PC-3 (cell line): ENCODE results near the gene CHN1. TPM values are rescaled to one million over a fixed set of nuclear protein-coding genes. Genes with fewer than 3 reads are reported as not detected.

ENCODE experiments used
- ATAC-seq: fragments of 200-7000 bp; cut with Tn5 transposase; 2 replicates; pipeline ENCODE4 v1.9.1; 2020; ENCODE audit warnings: mild to moderate bottlenecking, moderate library complexity
- BruUV-seq: library from RNA; stranded (reverse); fragments of 400-500 nt; replicated peaks from 2 replicates; lab custom pipeline; 2021; lab: Mats Ljungman, UMichigan
- CTCF ChIA-PET: fragments of 300-600 bp; sonication (Branson Sonifier 250); formaldehyde crosslinking; loops from one replicate; lab custom pipeline; 2022; ENCODE audit warnings: antibody characterized with exemption; lab: Charles Lee
- POLR2A ChIA-PET: fragments of 300-600 bp; sonication (Branson Sonifier 250); formaldehyde crosslinking; loops from one replicate; lab custom pipeline; 2022; ENCODE audit warnings: antibody characterized with exemption; ENCODE audit not compliant: unreplicated experiment; lab: Charles Lee
- DNase-seq: peaks from one replicate; pipeline ENCODE4 v3.0.0-alpha.2; 2015
- H2AFZ ChIP-seq: fragments of 300-600 bp; sonication (generic); 2 replicates; pipeline ENCODE4 v1.6.0; 2016; ENCODE audit warnings: antibody characterized with exemption, low read length
- H3F3A ChIP-seq: fragments of 300-600 bp; sonication (generic); one replicate; pipeline ENCODE4 v1.6.0; 2017; ENCODE audit warnings: antibody characterized with exemption, low read length, control low read depth, mild to moderate bottlenecking; ENCODE audit not compliant: unreplicated experiment
- H3K27ac ChIP-seq: fragments of 300-600 bp; sonication (generic); 2 replicates; pipeline ENCODE4 v1.5.1; 2016; ENCODE audit warnings: mild to moderate bottlenecking, low read length
- H3K27me3 ChIP-seq: fragments of 300-600 bp; sonication (generic); 2 replicates; pipeline ENCODE4 v1.6.1; 2016; ENCODE audit warnings: low read length, mixed read lengths
- H3K36me3 ChIP-seq: fragments of 300-600 bp; sonication (generic); 2 replicates; pipeline ENCODE4 v1.6.1; 2016; ENCODE audit warnings: low read depth, mixed run types, low read length, mixed read lengths
- H3K4me1 ChIP-seq: fragments of 300-600 bp; sonication (generic); 2 replicates; pipeline ENCODE4 v1.5.1; 2016; ENCODE audit warnings: low read length; ENCODE audit not compliant: insufficient read depth
- H3K4me2 ChIP-seq: fragments of 300-600 bp; sonication (generic); 2 replicates; pipeline ENCODE4 v1.6.0; 2016; ENCODE audit warnings: low read length
- H3K4me3 ChIP-seq: fragments of 300-600 bp; sonication (generic); 2 replicates; pipeline ENCODE4 v1.5.1; 2016; ENCODE audit warnings: mild to moderate bottlenecking, low read length, mixed read lengths
- H3K79me2 ChIP-seq: fragments of 300-600 bp; sonication (generic); 2 replicates; pipeline ENCODE4 v1.6.1; 2017; ENCODE audit warnings: low read length, mixed read lengths
- H3K9ac ChIP-seq: fragments of 300-600 bp; sonication (generic); 2 replicates; pipeline ENCODE4 v1.6.0; 2016; ENCODE audit warnings: mild to moderate bottlenecking, low read length
- H3K9me2 ChIP-seq: fragments of 300-600 bp; sonication (generic); replicated peaks from 2 replicates; pipeline ENCODE4 v1.6.1; 2016; ENCODE audit warnings: mixed run types, low read length, mixed read lengths
- H3K9me3 ChIP-seq: fragments of 300-600 bp; sonication (generic); 2 replicates; pipeline ENCODE4 v1.6.1; 2016; ENCODE audit warnings: low read length, mixed read lengths
- H4K20me1 ChIP-seq: fragments of 300-600 bp; sonication (generic); 2 replicates; pipeline ENCODE4 v1.6.1; 2016; ENCODE audit warnings: low read length, mixed read lengths
- CTCF ChIP-seq: fragments of 300-600 bp; sonication (generic); conservative IDR thresholded peaks from 2 replicates; pipeline ENCODE4 v1.5.1; 2017; ENCODE audit warnings: antibody characterized with exemption, low read depth, mild to moderate bottlenecking, low read length
- EZH2 ChIP-seq: fragments of 300-600 bp; sonication (generic); IDR thresholded peaks from one replicate; pipeline ENCODE4 v1.6.1; 2017; ENCODE audit warnings: antibody characterized with exemption, mild to moderate bottlenecking, low read length; ENCODE audit not compliant: unreplicated experiment
- EZH2phosphoT487 ChIP-seq: fragments of 300-600 bp; sonication (generic); IDR thresholded peaks from 2 replicates; pipeline ENCODE4 v1.6.1; 2018; ENCODE audit warnings: mild to moderate bottlenecking, antibody characterized with exemption, low read length, borderline replicate concordance
- intact Hi-C: fragments of 100-400 bp; cut with micrococcal nuclease; formaldehyde crosslinking; loops from 2 replicates; pipeline ENCODE4 v1.9.0; 2023
- total RNA-seq: library from RNA; depleted of rRNA; stranded (reverse); fragments of >200 nt; gene quantifications from 2 replicates; pipeline ENCODE4 v1.2.3, GENCODE V29; 2014

Gene CHN1
- total RNA-seq, 1 experiment from 2014 or later, result 7.8 TPM

GRCh38 chr2:174971868-174972781 lies 33.1 kb downstream of the CHN1 start:
- intact Hi-C loops, result no loop called here
- POLR2A ChIA-PET, result interaction anchor here (0.7 kb wide), 1 partner anchor 41 kb away, joined by 5 read pairs; no protein-coding TSS in a partner anchor
- Histone ChIP-seq H3K4me2 (peak overlapping the region; percentile 67), H3K9ac (no peak overlapping the region), H3K9me3 (no peaks in the 10 kb centered on the region), H3K27ac (peak overlapping the region; percentile 83), H3K36me3 (no peaks in the 10 kb centered on the region), H3K4me1 (peaks cover 42% of the 10 kb centered on the region), H3F3A (peaks cover 4% of the 10 kb centered on the region), H3K9me2 (no peaks in the 10 kb centered on the region), H3K79me2 (no peaks in the 10 kb centered on the region), H3K27me3 (no peaks in the 10 kb centered on the region), H4K20me1 (no peaks in the 10 kb centered on the region), H2AFZ (no peak overlapping the region), H3K4me3 (0 out of 2 replicates have a peak overlapping the region, but pooled peaks have one; percentile 19)
- CTCF ChIA-PET, result interaction anchor here (0.7 kb wide), 2 partner anchors 83 to 200 kb away, joined by 3 to 5 read pairs; no protein-coding TSS in a partner anchor
- BruUV-seq, result no TSS peak
- ATAC-seq (peak; percentile 81), DNase-seq (peak; percentile 88)
- TF ChIP-seq EZH2, result no peak
- no peak for TF ChIP-seq CTCF
- TF ChIP-seq EZH2phosphoT487, result no peak

- H3K4me3 ChIP-seq, result no peak overlapping the region
- H3K36me3 ChIP-seq, result no peaks in the 10 kb centered on the region
- H2AFZ ChIP-seq, result no peak overlapping the region
- ChIA-PET POLR2A (no interaction called here), CTCF (no interaction called here)
- no peak overlapping the region for H3K4me2 ChIP-seq
- H3K9me2 ChIP-seq, result no peaks in the 10 kb centered on the region
- H4K20me1 ChIP-seq, result no peaks in the 10 kb centered on the region
- intact Hi-C loops, result no loop called here
- H3K4me1 ChIP-seq, result peaks cover 41% of the 10 kb centered on the region
- no peaks in the 10 kb centered on the region for H3K27me3 ChIP-seq
- no peak overlapping the region for H3K9ac ChIP-seq
- no peak overlapping the region for H3K27ac ChIP-seq
- TF ChIP-seq CTCF (no peak), EZH2phosphoT487 (no peak), EZH2 (no peak)
- H3K9me3 ChIP-seq, result no peaks in the 10 kb centered on the region
- no TSS peak for BruUV-seq
- peaks cover 4% of the 10 kb centered on the region for H3F3A ChIP-seq
- DNase-seq (peak; percentile 45), ATAC-seq (no peak)
- no peaks in the 10 kb centered on the region for H3K79me2 ChIP-seq
These were observed 35.1 kb downstream of the CHN1 start for GRCh38 chr2:174970092-174970491.
